Astrocyte of the spinal cord (primary cell): Measurements from ENCODE around the gene ESPN.

ENCODE experiments used
- DNase-seq: peaks from one replicate; pipeline ENCODE4 v3.0.0; 2011; ENCODE audit warnings: low read depth, low spot score
- H3K4me3 ChIP-seq: 2 replicates; pipeline ENCODE4 v1.5.1; 2011; ENCODE audit warnings: low read depth, mild to moderate bottlenecking, low read length, moderate library complexity
- CTCF ChIP-seq: IDR thresholded peaks from 2 replicates; pipeline ENCODE4 v1.5.1; 2012; ENCODE audit warnings: low read depth, mild to moderate bottlenecking, low read length, inconsistent platforms
- in situ Hi-C: cut with HindIII; loops from 2 replicates; pipeline ENCODE4 v1.10.0; 2017; ENCODE audit warnings: low sequenced_read_pairs

Gene ESPN

GRCh38 chr1:6507037-6507428 lies 82.5 kb downstream of the ESPN start:
- no peak for DNase-seq
- TF ChIP-seq CTCF = no peak
- in situ Hi-C loops = no loop called here
- no peak overlapping the region for H3K4me3 ChIP-seq

GRCh38 chr1:6507461-6507911 lies 82.9 kb downstream of the ESPN start:
- in situ Hi-C loops = no loop called here
- TF ChIP-seq CTCF = no peak
- no peak for DNase-seq
- no peak overlapping the region for H3K4me3 ChIP-seq

GRCh38 chr1:6508154-6508815 lies 83.7 kb downstream of the ESPN start:
- TF ChIP-seq CTCF = no peak
- no peak overlapping the region for H3K4me3 ChIP-seq
- DNase-seq = no peak
- in situ Hi-C loops = no loop called here

- TF ChIP-seq CTCF = no peak
- DNase-seq = no peak
- in situ Hi-C loops = no loop called here
- H3K4me3 ChIP-seq = no peak overlapping the region
Observed at GRCh38 chr1:6508816-6509189, 84.2 kb downstream of the ESPN start.

GRCh38 chr1:6509220-6509918 lies 84.8 kb downstream of the ESPN start:
- in situ Hi-C loops = no loop called here
- no peak for TF ChIP-seq CTCF
- no peak for DNase-seq
- no peak overlapping the region for H3K4me3 ChIP-seq

- in situ Hi-C loops = no loop called here
- H3K4me3 ChIP-seq = no peak overlapping the region
- DNase-seq = no peak
Observed at GRCh38 chr1:6509919-6510291, 85.3 kb downstream of the ESPN start.

More at GRCh38 chr1:6509919-6510291, 85.3 kb downstream of the ESPN start:
- no peak for TF ChIP-seq CTCF
